T-cell (primary cell): Measurements from ENCODE around the gene CYREN. TPM values are rescaled to one million over a fixed set of nuclear protein-coding genes. Genes with fewer than 3 reads are reported as not detected.
"Not testable (repeated sequence)": the region's sequence is repeated elsewhere in the genome, so short reads cannot be mapped to it uniquely, and the experiment has no call there.

Source experiments
- ATAC-seq, 4 experiments: fragments of 200-7000 bp in 3 of 4; fragments of 150-1000 bp in 1 of 4; cut with Tn5 transposase; replicated peaks in 1 of 4; 1 replicate in 3 of 4; 2 replicates in 1 of 4; pipeline ENCODE4 v1.10.0; 2021; ENCODE audit warnings: moderate library complexity in 3 of 4, mild to moderate bottlenecking in 2 of 4, moderate number of reproducible peaks in 1 of 4
- CTCF ChIA-PET, 2 donors: fragments of 300-600 bp; sonication (Branson Sonifier 250); formaldehyde crosslinking; loops; one replicate each; lab custom pipeline; 2022; ENCODE audit warnings: antibody characterized with exemption in 2 of 2; lab: Charles Lee
- POLR2A ChIA-PET, 2 donors: fragments of 300-600 bp; sonication (Branson Sonifier 250); formaldehyde crosslinking; loops; one replicate each; lab custom pipeline; 2022; ENCODE audit warnings: antibody characterized with exemption in 2 of 2; lab: Charles Lee
- DNase-seq, 35 experiments: peaks; one replicate each; pipeline versions ENCODE4 v3.0.0 to v3.0.0-alpha.2; 2013 to 2023
- H3K27ac ChIP-seq: one replicate; pipeline ENCODE4 v1.5.1; 2013; ENCODE audit warnings: low read length
- H3K27me3 ChIP-seq, 2 experiments: replicated peaks in 1 of 2; 1 replicate in 1 of 2; 2 replicates in 1 of 2; pipeline versions ENCODE4 v1.6.1 to v1.7.0; 2013; ENCODE audit warnings: low read length in 1 of 2, mixed read lengths in 1 of 2; ENCODE audit not compliant: control insufficient read depth in 2 of 2, insufficient read depth in 2 of 2; ENCODE audit errors: extremely low read depth in 1 of 2
- H3K36me3 ChIP-seq, 2 donors: 1 replicate in 1 of 2; 2 replicates in 1 of 2; pipeline versions ENCODE4 v1.6.1 to v1.7.0; 2013; ENCODE audit warnings: low read length in 1 of 2; ENCODE audit not compliant: control insufficient read depth in 2 of 2, insufficient read depth in 1 of 2; ENCODE audit errors: extremely low read depth in 1 of 2
- H3K4me1 ChIP-seq, 2 experiments: 1 replicate in 1 of 2; 2 replicates in 1 of 2; pipeline versions ENCODE4 v1.6.1 to v1.7.0; 2013; ENCODE audit warnings: low read length in 2 of 2, mixed read lengths in 1 of 2; ENCODE audit not compliant: insufficient read depth in 2 of 2, control insufficient read depth in 1 of 2; ENCODE audit errors: extremely low read depth in 1 of 2
- H3K4me3 ChIP-seq, 2 donors: 1 replicate in 1 of 2; 2 replicates in 1 of 2; pipeline versions ENCODE4 v1.5.1 to v1.7.0; 2013; ENCODE audit warnings: mild to moderate bottlenecking in 2 of 2, low read length in 1 of 2, moderate library complexity in 1 of 2; ENCODE audit not compliant: control insufficient read depth in 1 of 2; ENCODE audit errors: extremely low read depth in 1 of 2
- H3K9me3 ChIP-seq: 2 replicates; pipeline ENCODE4 v1.7.0; 2013
- H3K27ac Mint-ChIP-seq, 2 donors: one replicate each; pipeline ENCODE4 v1.8.0; 2020 to 2021; ENCODE audit warnings: mild to moderate bottlenecking in 2 of 2, mixed read lengths in 2 of 2
- H3K27me3 Mint-ChIP-seq, 2 donors: one replicate each; pipeline ENCODE4 v1.8.0; 2021 to 2022; ENCODE audit warnings: mixed read lengths in 2 of 2
- H3K36me3 Mint-ChIP-seq: one replicate; pipeline ENCODE4 v1.8.0; 2021; ENCODE audit warnings: mixed read lengths
- H3K4me1 Mint-ChIP-seq, 3 donors: one replicate each; pipeline ENCODE4 v1.8.0; 2020 to 2022; ENCODE audit warnings: mixed read lengths in 3 of 3, mild to moderate bottlenecking in 1 of 3
- H3K4me3 Mint-ChIP-seq, 3 donors: one replicate each; pipeline ENCODE4 v1.8.0; 2020 to 2022; ENCODE audit warnings: mild to moderate bottlenecking in 3 of 3, mixed read lengths in 3 of 3, moderate library complexity in 3 of 3
- H3K9me3 Mint-ChIP-seq, 3 donors: one replicate each; pipeline ENCODE4 v1.8.0; 2020 to 2022; ENCODE audit warnings: mixed read lengths in 3 of 3
- WGBS: methylation state at CpG from one replicate; pipeline ENCODE4 v1.1.5; 2013; ENCODE audit warnings: missing lambda C conversion rate; ENCODE audit not compliant: insufficient coverage; 5-methylcytosine and 5-hydroxymethylcytosine counted together
- total RNA-seq, 35 experiments: library from RNA in 6 of 35; stranded (reverse) in 6 of 35; fragments of 120-200 nt in 1 of 35; gene quantifications; one replicate each; pipeline versions ENCODE4 v1.2.1 to v1.2.4 and lab custom pipeline; 2013 to 2026

The CYREN gene
- total RNA-seq, 5 donors from 2014 or later (not counting 1 experiment from before 2014, with no cell fraction given) = 24.3 to 46.4 (median 44.6) TPM

DNA sequence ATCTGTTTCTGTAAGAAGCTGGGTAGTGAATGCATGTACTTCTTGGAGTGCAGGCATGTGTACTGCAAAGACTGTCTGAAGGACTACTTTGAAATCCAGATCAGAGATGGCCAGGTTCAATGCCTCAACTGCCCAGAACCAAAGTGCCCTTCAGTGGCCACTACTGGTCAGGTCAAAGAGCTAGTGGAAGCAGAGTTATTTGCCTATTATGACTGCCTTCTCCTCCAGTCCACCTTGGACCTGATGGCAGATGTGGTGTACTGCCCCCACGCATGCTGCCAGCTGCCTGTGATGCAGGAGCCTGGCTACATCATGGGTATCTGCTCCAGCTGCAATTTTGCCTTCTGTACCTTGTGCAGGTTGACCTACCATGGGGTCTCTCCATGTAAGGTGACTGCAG lies 41.6 kb downstream of the CYREN start:
- DNase-seq (no peak), ATAC-seq (no peak)
- WGBS = 88% methylated on average over 1 of the region's 1 CpG
- H3K4me1 ChIP-seq = no peaks in the 10 kb centered on the region
- ChIA-PET POLR2A (no interaction called here), CTCF (no interaction called here)
- Mint-ChIP-seq H3K27ac (no peak overlapping the region), H3K9me3 (peaks cover 5 to 31% (median 16%) of the 10 kb centered on the region in 3 donors), H3K27me3 (no peaks in the 10 kb centered on the region), H3K4me3 (no peak overlapping the region), H3K4me1 (peaks cover 1 to 5% (median 5%) of the 10 kb centered on the region in 3 donors), H3K36me3 (peaks cover 22% of the 10 kb centered on the region)
- no peak overlapping the region for H3K4me3 ChIP-seq
- H3K9me3 ChIP-seq = no peaks in the 10 kb centered on the region
- no peaks in the 10 kb centered on the region for H3K36me3 ChIP-seq
- no peak overlapping the region for H3K27ac ChIP-seq
- H3K27me3 ChIP-seq = no peaks in the 10 kb centered on the region

GRCh38 chr7:135124631-135125030 lies 45.9 kb downstream of the CYREN start:
- not testable (repeated sequence) for H3K27ac ChIP-seq, H3K27ac Mint-ChIP-seq

GRCh38 chr7:135121868-135122267 lies 48.6 kb downstream of the CYREN start:
- WGBS = 60% methylated on average over 1 of the region's 6 CpGs
- no peak for ATAC-seq
- H3K36me3 Mint-ChIP-seq = peaks cover 41% of the 10 kb centered on the region

More at GRCh38 chr7:135124631-135125030, 45.9 kb downstream of the CYREN start:
- H3K4me1 ChIP-seq, H3K4me1 Mint-ChIP-seq, H3K27me3 ChIP-seq, ATAC-seq, CTCF ChIA-PET, H3K4me3 Mint-ChIP-seq, H3K9me3 ChIP-seq, H3K36me3 ChIP-seq, DNase-seq, H3K27me3 Mint-ChIP-seq, H3K4me3 ChIP-seq: not testable (repeated sequence)
- H3K9me3 Mint-ChIP-seq = peaks cover 12 to 21% (median 13%) of the 10 kb centered on the region in 3 donors
- H3K36me3 Mint-ChIP-seq = peaks cover 25% of the 10 kb centered on the region
- POLR2A ChIA-PET = interaction anchor here in 1 of 2 donors (0.7 kb wide), 2 partner anchors 18 to 112 kb away, joined by 3 to 5 read pairs; no protein-coding TSS in a partner anchor
- WGBS = 83% methylated on average over 1 of the region's 3 CpGs

DNA sequence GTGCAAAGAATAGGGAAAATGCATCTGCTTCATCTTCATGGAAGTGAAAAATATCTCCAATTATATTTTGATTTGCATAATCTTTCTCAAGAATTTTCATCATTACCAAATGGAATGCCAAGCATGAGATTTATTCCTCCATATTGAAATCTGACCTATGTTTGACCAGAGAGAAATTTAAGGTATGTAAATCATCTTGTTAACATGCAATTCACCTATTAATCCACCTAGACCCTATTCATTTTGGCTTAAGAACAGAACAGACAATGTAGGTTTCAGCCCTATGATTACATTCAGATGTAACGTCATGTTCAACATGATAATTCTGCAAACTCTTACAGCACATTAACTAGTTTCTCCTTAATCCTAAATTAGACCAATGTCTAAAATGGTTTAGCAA lies 53.4 kb downstream of the CYREN start:
- Mint-ChIP-seq H3K27me3 (no peaks in the 10 kb centered on the region), H3K4me3 (no peak overlapping the region), H3K27ac (no peak overlapping the region), H3K36me3 (peaks cover 39% of the 10 kb centered on the region), H3K9me3 (peaks cover 6 to 12% (median 7%) of the 10 kb centered on the region in 3 donors), H3K4me1 (no peaks in the 10 kb centered on the region)
- Histone ChIP-seq H3K36me3 (peaks cover 0 to 3% of the 10 kb centered on the region in 2 donors), H3K4me1 (no peaks in the 10 kb centered on the region), H3K9me3 (peaks cover 3% of the 10 kb centered on the region), H3K27me3 (no peaks in the 10 kb centered on the region), H3K27ac (no peak overlapping the region), H3K4me3 (no peak overlapping the region)
- ChIA-PET CTCF (no interaction called here), POLR2A (no interaction called here)
- no peak for ATAC-seq
- WGBS = no CpG with 5 or more reads among the region's 1 CpG
- no peak for DNase-seq

More at GRCh38 chr7:135121868-135122267, 48.6 kb downstream of the CYREN start:
- peaks cover 3% of the 10 kb centered on the region for H3K9me3 ChIP-seq
- no peak overlapping the region for H3K27ac ChIP-seq
- no peak for DNase-seq
- no peaks in the 10 kb centered on the region for H3K27me3 ChIP-seq
- Mint-ChIP-seq H3K27ac (no peak overlapping the region), H3K9me3 (peaks cover 12 to 17% (median 17%) of the 10 kb centered on the region in 3 donors), H3K4me1 (peaks cover 1 to 5% (median 5%) of the 10 kb centered on the region in 3 donors), H3K4me3 (no peak overlapping the region), H3K27me3 (no peaks in the 10 kb centered on the region)
- no peaks in the 10 kb centered on the region for H3K36me3 ChIP-seq
- H3K4me1 ChIP-seq = no peaks in the 10 kb centered on the region
- POLR2A ChIA-PET = no interaction called here
- no peak overlapping the region for H3K4me3 ChIP-seq
- CTCF ChIA-PET = no interaction called here

Other genes with a start within 250 kb of the CYREN start
- gene AGBL3, start 184.2 kb downstream of the CYREN start, total RNA-seq = 1 to 10 TPM; 2.5 to 6.7 (median 3.5) TPM
- 10 to 100 TPM; 20.7 to 32.7 (median 25.8) TPM for gene TMEM140, start 22.6 kb downstream of the CYREN start, total RNA-seq
- 10 to 100 TPM; 28.1 to 41.2 (median 37.6) TPM for gene WDR91, start 40.8 kb upstream of the CYREN start, total RNA-seq
- not detected for gene STRA8, start 63.1 kb upstream of the CYREN start, total RNA-seq